ENCODE results near the gene ERCC6L. TPM values are rescaled to one million over a fixed set of nuclear protein-coding genes. Genes with fewer than 3 reads are reported as not detected.
"Not testable (repeated sequence)": the region's sequence is repeated elsewhere in the genome, so short reads cannot be mapped to it uniquely, and the experiment has no call there.

ERCC6L gene
- polyA plus RNA-seq, 3 donors: 0.04 to 0.24 (median 0.05) TPM

GRCh38 chrX:72230290-72230689 is 8.5 kb downstream of the ERCC6L start:
- Histone ChIP-seq H3K27me3 (ENCODE audit: control insufficient read depth in 2 of 2, insufficient read depth in 2 of 2, low read length in 2 of 2) (no peaks in the 10 kb centered on the region), H3K79me2 (ENCODE audit: insufficient read depth, low read length) (no peaks in the 10 kb centered on the region), H2AFZ (ENCODE audit: insufficient read depth, low read depth, low read length, poor library complexity, severe bottlenecking) (no peak overlapping the region), H3K4me2 (replicated peaks; ENCODE audit: extremely low read depth, low read length, poor library complexity, severe bottlenecking) (no peak overlapping the region), H3K9ac (ENCODE audit: insufficient read depth, low read length, poor library complexity, severe bottlenecking) (no peak overlapping the region), H3K4me1 (ENCODE audit: control insufficient read depth in 1 of 2, insufficient read depth in 2 of 2, low read length in 2 of 2) (no peaks in the 10 kb centered on the region), H3K9me3 (replicated peaks in 1 of 2; ENCODE audit: control insufficient read depth in 1 of 2, insufficient read depth in 1 of 2, low read length in 2 of 2) (no peaks in the 10 kb centered on the region), H3K4me3 (replicated peaks in 1 of 3; ENCODE audit: low read depth in 2 of 3, low read length in 3 of 3) (no peak overlapping the region), H4K20me1 (ENCODE audit: insufficient read depth, low read length) (no peaks in the 10 kb centered on the region), H3K27ac (ENCODE audit: low read depth in 1 of 2, low read length in 2 of 2) (no peak overlapping the region), H3K36me3 (replicated peaks in 1 of 2; ENCODE audit: control insufficient read depth in 1 of 2, insufficient read depth in 2 of 2, low read length in 2 of 2) (no peaks in the 10 kb centered on the region)
- Mint-ChIP-seq H3K4me3 (no peak overlapping the region), H3K27me3 (ENCODE audit: low read depth in 3 of 3) (peaks cover 0 to 6% (median 0%) of the 10 kb centered on the region in 3 donors), H3K9me3 (peaks cover 2 to 20% (median 11%) of the 10 kb centered on the region in 7 donors), H3K27ac (no peak overlapping the region), H3K36me3 (peaks cover 9 to 14% of the 10 kb centered on the region in 2 donors), H3K4me1 (no peaks in the 10 kb centered on the region)
- no peak for TF ChIP-seq CTCF (IDR thresholded peaks at IDR 0.05)
- no peak for DNase-seq
- no CpG with 5 or more reads among the region's 3 CpGs for WGBS (ENCODE audit: insufficient coverage)
- intact Hi-C loops (cut with micrococcal nuclease): no loop called here

GRCh38 chrX:72220375-72220774 is 18.5 kb downstream of the ERCC6L start:
- intact Hi-C loops (cut with micrococcal nuclease); H3K27me3 ChIP-seq (ENCODE audit: control insufficient read depth in 2 of 2, insufficient read depth in 2 of 2, low read length in 2 of 2); H4K20me1 ChIP-seq (ENCODE audit: insufficient read depth, low read length); H3K4me1 Mint-ChIP-seq; H3K4me2 ChIP-seq (replicated peaks; ENCODE audit: extremely low read depth, low read length, poor library complexity, severe bottlenecking); H3K4me1 ChIP-seq (ENCODE audit: control insufficient read depth in 1 of 2, insufficient read depth in 2 of 2, low read length in 2 of 2); H3K9me3 ChIP-seq (replicated peaks in 1 of 2; ENCODE audit: control insufficient read depth in 1 of 2, insufficient read depth in 1 of 2, low read length in 2 of 2); H2AFZ ChIP-seq (ENCODE audit: insufficient read depth, low read depth, low read length, poor library complexity, severe bottlenecking); DNase-seq; H3K9ac ChIP-seq (ENCODE audit: insufficient read depth, low read length, poor library complexity, severe bottlenecking); H3K4me3 ChIP-seq (replicated peaks in 1 of 3; ENCODE audit: low read depth in 2 of 3, low read length in 3 of 3); H3K27ac ChIP-seq (ENCODE audit: low read depth in 1 of 2, low read length in 2 of 2); H3K27ac Mint-ChIP-seq; H3K4me3 Mint-ChIP-seq; H3K36me3 ChIP-seq (replicated peaks in 1 of 2; ENCODE audit: control insufficient read depth in 1 of 2, insufficient read depth in 2 of 2, low read length in 2 of 2); H3K79me2 ChIP-seq (ENCODE audit: insufficient read depth, low read length): not testable (repeated sequence)
- WGBS (ENCODE audit: insufficient coverage): no CpG with 5 or more reads among the region's 3 CpGs
- Mint-ChIP-seq H3K36me3 (peaks cover 12 to 30% of the 10 kb centered on the region in 2 donors), H3K27me3 (ENCODE audit: low read depth in 3 of 3) (peaks cover 0 to 13% (median 0%) of the 10 kb centered on the region in 3 donors), H3K9me3 (peaks cover 4 to 27% (median 6%) of the 10 kb centered on the region in 7 donors)

Measured in CD14-positive monocyte (primary cell).